RWPE2 (cell line): ENCODE data around the gene VPS13A.

ENCODE experiments used
- ATAC-seq: fragments of 200-7000 bp; cut with Tn5 transposase; 3 replicates; pipeline ENCODE4 v1.9.1; 2021; ENCODE audit warnings: low read depth
- DNase-seq: peaks from one replicate; pipeline ENCODE4 v3.0.0-alpha.2; 2020; ENCODE audit warnings: low spot score
- H3K27ac ChIP-seq: fragments of 450-650 bp; 2 replicates; pipeline ENCODE4 v1.5.1; 2017; ENCODE audit warnings: mild to moderate bottlenecking; ENCODE audit not compliant: poor library complexity, severe bottlenecking
- H3K27me3 ChIP-seq: fragments of 250-450 bp; sonication (Bioruptor Pico); 2 replicates; pipeline ENCODE4 v1.5.1; 2021; ENCODE audit warnings: mild to moderate bottlenecking, moderate library complexity; ENCODE audit not compliant: insufficient read depth, poor library complexity, severe bottlenecking
- H3K36me3 ChIP-seq: fragments of 250-450 bp; sonication (Bioruptor Pico); 2 replicates; pipeline ENCODE4 v1.5.1; 2020; ENCODE audit warnings: low read depth, mild to moderate bottlenecking, moderate library complexity
- H3K4me1 ChIP-seq: fragments of 250-450 bp; sonication (Bioruptor Pico); 2 replicates; pipeline ENCODE4 v1.5.1; 2021; ENCODE audit warnings: mild to moderate bottlenecking, moderate library complexity; ENCODE audit not compliant: insufficient read depth, poor library complexity, severe bottlenecking
- H3K4me3 ChIP-seq: fragments of 250-450 bp; sonication (Bioruptor Pico); 2 replicates; pipeline ENCODE4 v1.5.1; 2021; ENCODE audit warnings: mild to moderate bottlenecking, moderate library complexity; ENCODE audit not compliant: severe bottlenecking
- H3K9me3 ChIP-seq: fragments of 250-450 bp; sonication (Bioruptor Pico); 2 replicates; pipeline ENCODE4 v1.5.1; 2021; ENCODE audit warnings: mild to moderate bottlenecking, moderate library complexity; ENCODE audit not compliant: severe bottlenecking
- CTCF ChIP-seq: fragments of 450-650 bp; IDR thresholded peaks from one replicate; pipeline ENCODE4 v1.5.1; 2017; ENCODE audit warnings: mild to moderate bottlenecking, moderate library complexity; ENCODE audit not compliant: poor library complexity, severe bottlenecking

VPS13A gene

GRCh38 chr9:77161966-77162365, 15.4 kb upstream of the VPS13A start:
- DNase-seq = no peak
- Histone ChIP-seq H3K36me3 (no peaks in the 10 kb centered on the region), H3K9me3 (no peaks in the 10 kb centered on the region), H3K27ac (no peak overlapping the region), H3K4me3 (no peak overlapping the region), H3K27me3 (no peaks in the 10 kb centered on the region), H3K4me1 (peaks cover 38% of the 10 kb centered on the region)
- TF ChIP-seq CTCF = peak; percentile 54
- ATAC-seq = no peak

DNA sequence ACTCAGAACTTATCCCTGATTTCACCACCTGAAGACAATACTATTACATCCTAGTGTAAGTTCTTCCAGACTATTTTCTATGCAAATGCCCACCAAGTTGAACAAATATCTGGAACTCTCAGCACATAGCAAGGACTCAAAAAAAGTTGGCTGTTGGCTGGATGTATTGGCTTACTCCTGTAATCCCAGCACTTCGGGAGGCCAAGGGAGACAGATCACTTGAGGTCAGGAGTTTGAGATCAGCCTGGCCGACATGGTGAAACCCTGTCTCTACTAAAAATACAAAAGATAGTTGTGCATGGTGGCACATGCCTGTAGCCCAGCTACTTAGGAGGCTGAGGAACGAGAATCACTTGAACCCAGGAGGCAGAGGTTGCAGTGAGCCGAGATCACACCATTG, 15.0 kb upstream of the VPS13A start:
- ATAC-seq (no peak), DNase-seq (no peak)
- H3K27me3 ChIP-seq = no peaks in the 10 kb centered on the region
- H3K9me3 ChIP-seq = no peaks in the 10 kb centered on the region
- H3K36me3 ChIP-seq = no peaks in the 10 kb centered on the region
- no peak overlapping the region for H3K4me3 ChIP-seq
- no peak for TF ChIP-seq CTCF
- no peak overlapping the region for H3K27ac ChIP-seq
- H3K4me1 ChIP-seq = peaks cover 34% of the 10 kb centered on the region

DNA sequence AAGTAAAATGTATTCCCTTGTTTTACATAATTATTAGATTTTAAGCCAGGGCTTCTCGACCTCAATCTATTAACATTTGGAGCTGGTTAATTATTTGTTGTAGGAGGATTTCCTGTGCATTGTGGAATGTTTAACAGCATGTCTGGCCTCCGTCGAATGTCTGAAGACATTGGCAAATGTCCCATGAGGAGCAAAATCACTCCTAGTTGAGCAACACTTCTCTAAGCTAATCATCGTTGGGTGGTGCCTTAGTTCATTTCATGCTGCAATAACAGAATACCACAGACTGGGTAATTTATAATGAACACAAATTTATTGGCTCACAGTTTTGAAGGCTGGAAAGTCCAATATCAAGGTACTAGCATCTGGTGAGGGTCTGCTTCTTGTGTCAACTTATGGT, 13.4 kb upstream of the VPS13A start:
- DNase-seq (no peak), ATAC-seq (peak; percentile 64)
- Histone ChIP-seq H3K36me3 (no peaks in the 10 kb centered on the region), H3K9me3 (no peaks in the 10 kb centered on the region), H3K27ac (peak overlapping the region; percentile 41), H3K4me3 (no peak overlapping the region), H3K4me1 (peaks cover 21% of the 10 kb centered on the region), H3K27me3 (no peaks in the 10 kb centered on the region)
- TF ChIP-seq CTCF = no peak

DNA sequence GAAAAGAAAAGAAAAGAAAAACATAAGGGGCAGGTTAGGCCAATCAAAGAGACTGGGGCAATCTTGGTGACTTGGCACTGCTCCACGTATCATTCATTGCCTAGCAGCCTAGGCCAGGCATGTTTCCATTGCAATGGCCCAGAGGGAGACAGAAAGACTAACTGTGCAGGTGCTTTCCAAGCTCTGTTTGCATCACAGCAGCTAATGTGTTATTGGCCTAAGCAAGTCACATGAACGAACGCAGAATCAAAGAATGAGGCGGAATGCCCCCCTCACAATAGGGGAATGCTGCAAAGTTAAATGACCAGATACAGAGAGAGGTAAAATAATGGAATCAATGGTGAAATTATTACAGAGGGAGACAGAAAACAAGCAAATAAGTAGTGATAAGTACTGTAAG, 11.1 kb upstream of the VPS13A start:
- Histone ChIP-seq H3K27me3 (no peaks in the 10 kb centered on the region), H3K36me3 (no peaks in the 10 kb centered on the region), H3K4me1 (peaks cover 14% of the 10 kb centered on the region), H3K27ac (no peak overlapping the region), H3K9me3 (no peaks in the 10 kb centered on the region), H3K4me3 (no peak overlapping the region)
- DNase-seq = no peak
- ATAC-seq = no peak
- TF ChIP-seq CTCF = no peak

DNA sequence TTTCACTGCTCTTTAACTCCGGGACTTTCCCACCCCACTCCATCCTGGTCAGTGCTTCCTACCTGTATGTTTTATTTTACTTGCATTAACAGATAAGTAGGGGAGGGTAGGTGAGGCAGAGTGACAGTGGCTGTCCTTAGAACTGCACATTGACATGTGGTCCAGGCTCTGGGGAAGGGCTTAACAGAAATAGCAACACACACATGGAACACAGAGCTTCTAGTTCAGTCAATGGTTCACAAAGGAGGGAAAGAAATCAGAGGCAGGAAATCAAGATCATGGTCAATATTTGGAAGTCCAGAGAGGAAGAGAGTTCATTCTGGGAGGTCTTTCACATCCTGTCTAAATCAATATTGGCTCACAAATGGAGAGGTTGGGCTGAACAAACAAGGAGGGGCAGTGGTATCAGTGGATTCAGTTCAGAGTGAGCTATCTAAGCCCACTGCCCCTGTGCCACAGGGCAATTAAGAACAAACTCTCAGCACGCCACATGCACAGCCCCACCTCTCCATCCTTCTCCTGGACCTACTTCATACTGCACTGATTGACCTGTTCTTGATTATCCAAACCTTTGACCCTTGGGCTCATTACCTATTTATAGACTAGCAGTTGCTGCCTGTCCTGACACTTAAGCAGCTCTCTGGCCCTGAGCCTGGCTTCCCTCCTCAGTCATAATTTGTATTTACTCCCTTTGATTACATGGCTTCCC, 6.2 kb upstream of the VPS13A start:
- H3K4me1 ChIP-seq = no peaks in the 10 kb centered on the region
- no peak overlapping the region for H3K4me3 ChIP-seq
- no peaks in the 10 kb centered on the region for H3K27me3 ChIP-seq
- no peaks in the 10 kb centered on the region for H3K36me3 ChIP-seq
- H3K27ac ChIP-seq = no peak overlapping the region
- ATAC-seq (no peak), DNase-seq (no peak)
- H3K9me3 ChIP-seq = no peaks in the 10 kb centered on the region
- TF ChIP-seq CTCF = no peak
